ENCODE data around the gene LRRK1. TPM values are rescaled to one million over a fixed set of nuclear protein-coding genes. Genes with fewer than 3 reads are reported as not detected.

Gene LRRK1
- total RNA-seq, 4 donors from 2014 or later = 14.8 to 29.3 (median 19.1) TPM

- TF ChIP-seq, protein P1, sequence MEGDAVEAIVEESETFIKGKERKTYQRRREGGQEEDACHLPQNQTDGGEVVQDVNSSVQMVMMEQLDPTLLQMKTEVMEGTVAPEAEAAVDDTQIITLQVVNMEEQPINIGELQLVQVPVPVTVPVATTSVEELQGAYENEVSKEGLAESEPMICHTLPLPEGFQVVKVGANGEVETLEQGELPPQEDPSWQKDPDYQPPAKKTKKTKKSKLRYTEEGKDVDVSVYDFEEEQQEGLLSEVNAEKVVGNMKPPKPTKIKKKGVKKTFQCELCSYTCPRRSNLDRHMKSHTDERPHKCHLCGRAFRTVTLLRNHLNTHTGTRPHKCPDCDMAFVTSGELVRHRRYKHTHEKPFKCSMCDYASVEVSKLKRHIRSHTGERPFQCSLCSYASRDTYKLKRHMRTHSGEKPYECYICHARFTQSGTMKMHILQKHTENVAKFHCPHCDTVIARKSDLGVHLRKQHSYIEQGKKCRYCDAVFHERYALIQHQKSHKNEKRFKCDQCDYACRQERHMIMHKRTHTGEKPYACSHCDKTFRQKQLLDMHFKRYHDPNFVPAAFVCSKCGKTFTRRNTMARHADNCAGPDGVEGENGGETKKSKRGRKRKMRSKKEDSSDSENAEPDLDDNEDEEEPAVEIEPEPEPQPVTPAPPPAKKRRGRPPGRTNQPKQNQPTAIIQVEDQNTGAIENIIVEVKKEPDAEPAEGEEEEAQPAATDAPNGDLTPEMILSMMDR (IDR thresholded peaks at IDR 0.05) = no peak
- TF ChIP-seq POLR2A (IDR thresholded peaks at IDR 0.05) = no peak
- intact Hi-C loops (cut with DNase I; ENCODE audit: low total_unique reads) = no loop called here
- no peak for DNase-seq (ENCODE audit: low spot score in 2 of 2)
- 69 to 77% methylated on average over 10 of the region's 10 CpGs for WGBS, 2 donors
- no peak overlapping the region for H3K4me3 ChIP-seq (ENCODE audit: low read depth, poor library complexity, severe bottlenecking)
These were observed 41.6 kb upstream of the LRRK1 start for GRCh38 chr15:100877551-100877950.

- H3K4me3 ChIP-seq (ENCODE audit: low read depth, poor library complexity, severe bottlenecking) = no peak overlapping the region
- no peak for DNase-seq (ENCODE audit: low spot score in 2 of 2)
- intact Hi-C loops (cut with DNase I; ENCODE audit: low total_unique reads) = no loop called here
- no peak for TF ChIP-seq POLR2A (IDR thresholded peaks at IDR 0.05)
- TF ChIP-seq, protein P1 (IDR thresholded peaks at IDR 0.05) = no peak
- 90 to 92% methylated on average over 11 of the region's 11 CpGs for WGBS, 2 donors
These were observed 41.0 kb upstream of the LRRK1 start for GRCh38 chr15:100878130-100878529.

DNA sequence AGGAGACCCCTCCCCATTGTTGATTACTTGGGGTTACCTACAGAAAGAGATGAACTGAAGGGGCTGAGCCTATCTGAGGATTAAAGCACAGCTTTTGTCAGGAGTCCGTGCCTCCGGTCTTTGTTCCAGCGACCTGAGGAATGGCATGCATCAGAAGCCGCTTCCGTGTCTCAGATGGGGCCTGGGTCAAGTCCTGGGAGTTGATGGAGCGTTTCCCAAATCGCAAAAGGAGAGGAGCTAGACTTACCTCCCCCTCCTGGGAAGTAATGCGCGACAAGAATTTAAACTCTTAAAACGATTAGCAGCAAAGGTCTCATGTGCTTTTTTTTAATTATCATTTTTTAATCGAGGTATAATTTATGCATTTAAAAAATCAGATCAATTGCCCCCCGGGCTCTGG, 40.5 kb upstream of the LRRK1 start:
- H3K4me3 ChIP-seq (ENCODE audit: low read depth, poor library complexity, severe bottlenecking) = no peak overlapping the region
- intact Hi-C loops (cut with DNase I; ENCODE audit: low total_unique reads) = no loop called here
- TF ChIP-seq POLR2A (IDR thresholded peaks at IDR 0.05) = no peak
- TF ChIP-seq, protein P1 (IDR thresholded peaks at IDR 0.05) = no peak
- WGBS, 2 donors = 63 to 64% methylated on average over 12 of the region's 12 CpGs
- DNase-seq (ENCODE audit: low spot score in 2 of 2) = no peak

DNA sequence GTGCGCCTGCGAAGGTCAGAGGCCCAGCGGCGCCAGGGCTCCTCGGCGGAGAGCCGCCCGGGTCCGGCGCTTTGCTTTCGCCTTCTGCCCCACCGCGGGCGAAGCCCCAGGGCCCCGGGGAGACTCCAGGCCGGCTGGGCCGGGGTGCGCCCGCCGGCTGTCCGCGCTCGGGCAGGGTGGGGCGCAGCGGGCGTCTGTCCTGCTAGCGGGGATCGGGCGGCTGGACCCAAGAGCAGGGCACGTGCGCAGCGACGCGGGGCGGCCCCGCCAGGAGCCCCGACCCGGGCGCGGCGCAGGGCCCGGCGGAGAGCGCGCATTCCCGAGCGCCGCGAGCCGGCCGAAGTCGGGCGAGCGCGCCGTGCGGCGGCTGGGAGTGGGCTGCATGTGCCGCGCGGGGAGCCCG, 40.1 kb upstream of the LRRK1 start:
- intact Hi-C loops (cut with DNase I; ENCODE audit: low total_unique reads) = no loop called here
- H3K4me3 ChIP-seq (ENCODE audit: low read depth, poor library complexity, severe bottlenecking) = no peak overlapping the region
- DNase-seq (ENCODE audit: low spot score in 2 of 2) = no peak
- no peak for TF ChIP-seq POLR2A (IDR thresholded peaks at IDR 0.05)
- TF ChIP-seq, protein P1 (IDR thresholded peaks at IDR 0.05) = no peak
- WGBS, 2 donors = 9 to 13% methylated on average over 28 to 33 of the region's 62 CpGs

- no peak within 1 kb of the TSS for H3K4me3 ChIP-seq (ENCODE audit: low read depth, poor library complexity, severe bottlenecking)
- no peak for DNase-seq (ENCODE audit: low spot score in 2 of 2)
- TF ChIP-seq, protein P1 (IDR thresholded peaks at IDR 0.05) = no peak
- no peak for TF ChIP-seq POLR2A (IDR thresholded peaks at IDR 0.05)
- no CpG with 5 or more reads among the region's 93 CpGs for WGBS, 2 donors
- intact Hi-C loops (cut with DNase I; ENCODE audit: low total_unique reads) = no loop called here
These were observed 39.6 kb upstream of the LRRK1 start, which contains the start of gene ALDH1A3 for GRCh38 chr15:100879464-100880138. ALDH1A3 (plus strand) TSS chr15:100879831; CDS start chr15:100879908, 77 bp downstream.
